ENCODE data around the gene ELK3. TPM values are rescaled to one million over a fixed set of nuclear protein-coding genes. Genes with fewer than 3 reads are reported as not detected.

ELK3 gene
- total RNA-seq, 1 donor from 2014 or later: 60.8 TPM

DNA sequence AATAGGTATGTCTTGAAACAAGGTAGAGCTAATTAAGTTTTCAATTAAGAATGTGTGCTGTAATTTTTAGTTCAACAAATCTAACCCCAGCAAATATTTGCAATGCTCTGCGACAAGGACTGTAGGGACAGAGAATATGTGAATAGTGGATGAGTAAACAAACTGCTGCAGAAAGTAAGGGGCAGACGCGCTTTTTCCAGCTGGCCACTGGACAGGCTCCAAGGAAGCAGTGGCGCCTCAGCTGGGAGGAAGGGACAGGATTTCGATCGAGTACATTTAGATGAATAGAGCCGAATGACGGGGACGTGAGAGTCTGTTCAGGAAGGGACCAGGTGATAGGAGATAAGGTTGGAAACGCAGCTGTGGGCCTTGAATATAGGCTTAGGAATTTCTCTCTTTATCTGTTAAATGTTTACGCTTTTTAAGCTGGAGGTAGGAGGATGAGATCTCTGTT, 69.3 kb downstream of the ELK3 start:
- H3K9me3 Mint-ChIP-seq: no peaks in the 10 kb centered on the region
- DNase-seq (no peak), ATAC-seq (ENCODE audit: low read depth) (no peak)
- no peaks in the 10 kb centered on the region for H3K27me3 Mint-ChIP-seq
- no peak overlapping the region for H3K27ac Mint-ChIP-seq
- TF ChIP-seq CTCF (IDR thresholded peaks at IDR 0.05): no peak
- no peaks in the 10 kb centered on the region for H3K4me1 Mint-ChIP-seq
- ChIA-PET CTCF (no interaction called here), POLR2A (no interaction called here)
- intact Hi-C loops (cut with micrococcal nuclease): no loop called here
- H3K4me3 Mint-ChIP-seq: no peak overlapping the region
- H3K36me3 Mint-ChIP-seq (ENCODE audit: low read depth): peaks cover 73% of the 10 kb centered on the region

- DNase-seq (no peak), ATAC-seq (ENCODE audit: low read depth) (no peak)
- H3K27me3 Mint-ChIP-seq: no peaks in the 10 kb centered on the region
- no peak for TF ChIP-seq CTCF (IDR thresholded peaks at IDR 0.05)
- peaks cover 81% of the 10 kb centered on the region for H3K36me3 Mint-ChIP-seq (ENCODE audit: low read depth)
- no peak overlapping the region for H3K27ac Mint-ChIP-seq
- ChIA-PET CTCF (no interaction called here), POLR2A (no interaction called here)
- H3K9me3 Mint-ChIP-seq: no peaks in the 10 kb centered on the region
- H3K4me3 Mint-ChIP-seq: no peak overlapping the region
- H3K4me1 Mint-ChIP-seq: peaks cover 3% of the 10 kb centered on the region
- intact Hi-C loops (cut with micrococcal nuclease): no loop called here
Measured at GRCh38 chr12:96265400-96265799, 71.2 kb downstream of the ELK3 start.

- H3K9me3 Mint-ChIP-seq: no peaks in the 10 kb centered on the region
- ChIA-PET POLR2A (no interaction called here), CTCF (no interaction called here)
- H3K4me3 Mint-ChIP-seq: no peak overlapping the region
- H3K36me3 Mint-ChIP-seq (ENCODE audit: low read depth): peaks cover 81% of the 10 kb centered on the region
- no peak overlapping the region for H3K27ac Mint-ChIP-seq
- intact Hi-C loops (cut with micrococcal nuclease): no loop called here
- TF ChIP-seq CTCF (IDR thresholded peaks at IDR 0.05): no peak
- DNase-seq (no peak), ATAC-seq (ENCODE audit: low read depth) (no peak)
- H3K27me3 Mint-ChIP-seq: no peaks in the 10 kb centered on the region
- H3K4me1 Mint-ChIP-seq: peaks cover 3% of the 10 kb centered on the region
Measured at GRCh38 chr12:96265836-96266235, 71.7 kb downstream of the ELK3 start.

GRCh38 chr12:96266238-96266637, 72.1 kb downstream of the ELK3 start:
- no peak for DNase-seq
- ATAC-seq (ENCODE audit: low read depth): no peak
- H3K9me3 Mint-ChIP-seq: no peaks in the 10 kb centered on the region
- ChIA-PET POLR2A (interaction anchor here (0.6 kb wide), 1 partner anchor 55 kb away, joined by 4 read pairs; no protein-coding TSS in a partner anchor), CTCF (no interaction called here)
- H3K4me1 Mint-ChIP-seq: peaks cover 3% of the 10 kb centered on the region
- H3K27ac Mint-ChIP-seq: no peak overlapping the region
- no peak overlapping the region for H3K4me3 Mint-ChIP-seq
- no peak for TF ChIP-seq CTCF (IDR thresholded peaks at IDR 0.05)
- H3K36me3 Mint-ChIP-seq (ENCODE audit: low read depth): peaks cover 81% of the 10 kb centered on the region
- intact Hi-C loops (cut with micrococcal nuclease): no loop called here
- H3K27me3 Mint-ChIP-seq: no peaks in the 10 kb centered on the region

- ChIA-PET CTCF (no interaction called here), POLR2A (interaction anchor here (0.6 kb wide), 1 partner anchor 129 kb away, joined by 3 read pairs; the partner anchor contains the start of gene CDK17)
- no peak for TF ChIP-seq CTCF (IDR thresholded peaks at IDR 0.05)
- H3K4me1 Mint-ChIP-seq: peaks cover 13% of the 10 kb centered on the region
- DNase-seq: no peak
- H3K36me3 Mint-ChIP-seq (ENCODE audit: low read depth): peaks cover 78% of the 10 kb centered on the region
- H3K27ac Mint-ChIP-seq: peak overlapping the region; percentile 5
- H3K4me3 Mint-ChIP-seq: no peak overlapping the region
- H3K27me3 Mint-ChIP-seq: no peaks in the 10 kb centered on the region
- no peaks in the 10 kb centered on the region for H3K9me3 Mint-ChIP-seq
- intact Hi-C loops (cut with micrococcal nuclease): no loop called here
- no peak for ATAC-seq (ENCODE audit: low read depth)
Measured at GRCh38 chr12:96271469-96272199, 77.5 kb downstream of the ELK3 start.

Data from activated B cell treated with CpG ODN at 0.5 μM for 24 hours (primary cell).